AG04449 (cell line): Measurements from ENCODE around the gene SMYD3.
"Not testable (repeated sequence)": the region's sequence is repeated elsewhere in the genome, so short reads cannot be mapped to it uniquely, and the experiment has no call there.

ENCODE experiments used
- CTCF ChIA-PET: fragments of 350-600 bp; formaldehyde crosslinking; extraction: SDS; loops from one replicate; lab custom pipeline; 2021; ENCODE audit warnings: antibody characterized with exemption; lab: Yijun Ruan, JAX
- POLR2A ChIA-PET: fragments of 400-600, 350-600 bp; formaldehyde crosslinking; extraction: SDS; loops from one replicate; lab custom pipeline; 2020; ENCODE audit warnings: antibody characterized with exemption, inconsistent platforms; lab: Yijun Ruan, JAX
- DNase-seq: peaks from one replicate; pipeline ENCODE4 v3.0.0-alpha.2; 2010; ENCODE audit warnings: low read depth, low spot score
- H3K4me3 ChIP-seq: 2 replicates; pipeline ENCODE4 v1.5.1; 2011; ENCODE audit warnings: low read depth, mild to moderate bottlenecking, control low read depth, low read length
- TF ChIP-seq, protein P1 (sequence below): IDR thresholded peaks from one replicate; pipeline ENCODE4 v1.5.1; 2011; ENCODE audit warnings: mild to moderate bottlenecking, moderate library complexity, low read length, control low read depth, inconsistent platforms; ENCODE audit not compliant: insufficient read depth; ENCODE audit errors: missing control alignments

SMYD3 gene

DNA sequence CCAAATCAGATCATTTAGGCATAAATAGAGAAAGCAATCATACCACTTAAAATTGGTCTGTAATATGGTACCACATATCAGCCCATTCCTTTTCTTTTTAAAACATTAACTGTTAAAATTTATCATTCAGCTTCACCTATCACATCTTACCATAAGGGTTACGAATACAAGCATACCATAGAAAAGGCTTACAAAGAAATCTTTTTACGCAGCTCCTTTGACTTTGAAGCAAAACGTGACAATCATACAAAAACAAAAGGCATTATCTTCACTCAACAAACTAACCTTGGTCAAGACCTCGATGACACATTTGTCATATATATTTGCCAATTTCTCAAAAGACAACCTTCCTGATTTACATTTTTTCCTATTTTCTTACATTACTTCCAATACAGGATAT, 169.0 kb downstream of the SMYD3 start:
- DNase-seq, result no peak
- POLR2A ChIA-PET, result no interaction called here
- TF ChIP-seq, protein P1, sequence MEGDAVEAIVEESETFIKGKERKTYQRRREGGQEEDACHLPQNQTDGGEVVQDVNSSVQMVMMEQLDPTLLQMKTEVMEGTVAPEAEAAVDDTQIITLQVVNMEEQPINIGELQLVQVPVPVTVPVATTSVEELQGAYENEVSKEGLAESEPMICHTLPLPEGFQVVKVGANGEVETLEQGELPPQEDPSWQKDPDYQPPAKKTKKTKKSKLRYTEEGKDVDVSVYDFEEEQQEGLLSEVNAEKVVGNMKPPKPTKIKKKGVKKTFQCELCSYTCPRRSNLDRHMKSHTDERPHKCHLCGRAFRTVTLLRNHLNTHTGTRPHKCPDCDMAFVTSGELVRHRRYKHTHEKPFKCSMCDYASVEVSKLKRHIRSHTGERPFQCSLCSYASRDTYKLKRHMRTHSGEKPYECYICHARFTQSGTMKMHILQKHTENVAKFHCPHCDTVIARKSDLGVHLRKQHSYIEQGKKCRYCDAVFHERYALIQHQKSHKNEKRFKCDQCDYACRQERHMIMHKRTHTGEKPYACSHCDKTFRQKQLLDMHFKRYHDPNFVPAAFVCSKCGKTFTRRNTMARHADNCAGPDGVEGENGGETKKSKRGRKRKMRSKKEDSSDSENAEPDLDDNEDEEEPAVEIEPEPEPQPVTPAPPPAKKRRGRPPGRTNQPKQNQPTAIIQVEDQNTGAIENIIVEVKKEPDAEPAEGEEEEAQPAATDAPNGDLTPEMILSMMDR, result no peak
- H3K4me3 ChIP-seq, result no peak overlapping the region
- CTCF ChIA-PET, result no interaction called here

DNA sequence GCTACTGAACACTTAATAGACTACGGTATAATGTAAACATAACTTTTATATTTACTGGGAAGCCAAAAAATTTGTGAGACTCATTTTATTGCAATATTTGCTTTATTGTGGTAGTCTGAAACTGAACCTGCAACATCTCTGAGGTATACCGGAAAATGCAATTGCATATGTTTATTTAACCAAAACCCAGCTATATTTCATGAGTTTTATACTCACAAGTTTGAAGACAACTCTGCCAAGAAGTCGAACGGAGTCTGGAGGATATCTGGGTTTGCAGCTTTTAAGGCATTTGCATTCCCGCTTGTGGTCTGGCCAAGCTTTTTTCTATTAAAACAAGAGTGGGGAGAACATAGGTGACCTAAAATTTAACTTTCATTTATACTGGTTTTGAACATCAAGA, 171.9 kb downstream of the SMYD3 start:
- ChIA-PET CTCF (interaction anchor here (1.0 kb wide), 1 partner anchor 17 kb away, joined by 3 read pairs; no protein-coding TSS in a partner anchor), POLR2A (no interaction called here)
- TF ChIP-seq, protein P1, result no peak
- no peak for DNase-seq
- H3K4me3 ChIP-seq, result no peak overlapping the region

DNA sequence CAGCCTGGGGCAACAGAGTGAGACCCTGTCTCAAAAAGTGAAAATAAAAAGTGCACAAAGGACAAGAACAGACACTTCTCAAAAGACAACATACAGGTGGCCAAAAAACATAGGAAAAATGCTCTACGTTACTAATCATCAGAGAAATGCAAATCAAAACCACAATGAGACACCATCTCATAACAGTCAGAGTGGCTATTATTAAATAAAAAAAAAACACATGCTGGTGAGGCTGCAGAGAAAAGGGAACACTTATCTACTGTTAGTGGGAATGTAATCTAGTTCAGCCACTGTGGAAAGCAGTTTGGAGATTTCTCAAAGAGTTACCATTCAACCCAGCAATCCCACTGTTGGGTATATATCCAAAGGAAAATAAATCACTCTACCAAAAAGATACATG, 173.2 kb downstream of the SMYD3 start:
- no peak for DNase-seq
- no peak overlapping the region for H3K4me3 ChIP-seq
- CTCF ChIA-PET, result no interaction called here
- POLR2A ChIA-PET, result no interaction called here
- TF ChIP-seq, protein P1, result no peak

DNA sequence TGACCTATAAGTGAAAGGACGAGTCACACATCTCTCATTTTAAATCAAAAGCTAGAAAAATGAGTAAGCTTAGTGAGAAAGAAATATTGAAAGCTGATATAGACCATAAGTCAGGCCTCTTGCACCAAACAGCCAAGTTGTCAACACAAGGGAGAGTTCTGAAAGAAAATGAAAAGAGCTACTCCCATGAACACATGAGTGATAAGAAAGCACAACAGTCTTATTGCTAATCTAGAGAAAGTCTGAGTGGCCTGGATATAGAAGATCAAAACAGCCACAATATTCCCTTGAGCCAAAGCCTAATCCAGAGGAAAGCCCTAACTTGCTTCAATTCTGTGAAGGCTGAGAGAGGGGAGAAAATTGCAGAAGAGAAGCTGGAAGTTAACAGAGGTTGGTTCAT, 175.0 kb downstream of the SMYD3 start:
- TF ChIP-seq, protein P1, result no peak
- ChIA-PET CTCF (interaction anchor here (1.0 kb wide), 1 partner anchor 11 kb away, joined by 3 read pairs; no protein-coding TSS in a partner anchor), POLR2A (no interaction called here)
- no peak for DNase-seq
- H3K4me3 ChIP-seq, result no peak overlapping the region

DNA sequence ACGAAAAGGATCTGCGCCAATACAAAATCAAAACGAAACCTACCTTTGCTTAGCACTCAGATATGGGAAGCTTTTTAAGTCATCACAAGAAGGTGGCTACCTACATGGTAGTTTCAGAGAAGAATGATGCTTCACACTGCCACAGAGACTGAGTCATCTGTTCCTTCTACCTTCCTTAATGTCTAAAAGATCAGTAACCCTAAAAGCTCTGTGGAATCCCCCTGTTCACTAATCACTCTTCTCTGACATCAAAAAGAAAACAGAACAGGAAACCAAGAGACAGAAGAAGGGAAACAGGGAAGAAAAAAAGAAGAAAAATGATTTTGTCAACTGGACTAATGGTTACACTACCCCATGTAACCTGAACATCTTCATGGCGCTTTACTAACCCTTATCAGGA, 177.2 kb downstream of the SMYD3 start:
- H3K4me3 ChIP-seq, result no peak overlapping the region
- POLR2A ChIA-PET, result no interaction called here
- TF ChIP-seq, protein P1, result no peak
- CTCF ChIA-PET, result no interaction called here
- no peak for DNase-seq

DNA sequence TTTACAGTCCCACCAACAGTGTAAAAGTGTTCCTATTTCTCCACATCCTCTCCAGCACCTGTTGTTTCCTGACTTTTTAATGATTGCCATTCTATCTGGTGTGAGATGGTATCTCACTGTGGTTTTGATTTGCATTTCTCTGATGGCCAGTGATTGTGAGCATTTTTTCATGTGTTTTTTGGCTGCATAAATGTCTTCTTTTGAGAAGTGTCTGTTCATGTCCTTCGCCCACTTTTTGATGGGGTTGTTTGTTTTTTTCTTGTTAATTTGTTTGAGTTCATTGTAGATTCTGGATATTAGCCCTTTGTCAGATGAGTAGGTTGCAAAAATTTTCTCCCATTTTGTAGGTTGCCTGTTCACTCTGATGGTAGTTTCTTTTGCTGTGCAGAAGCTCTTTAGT, 177.8 kb downstream of the SMYD3 start:
- DNase-seq, CTCF ChIA-PET, POLR2A ChIA-PET, H3K4me3 ChIP-seq: not testable (repeated sequence)

DNA sequence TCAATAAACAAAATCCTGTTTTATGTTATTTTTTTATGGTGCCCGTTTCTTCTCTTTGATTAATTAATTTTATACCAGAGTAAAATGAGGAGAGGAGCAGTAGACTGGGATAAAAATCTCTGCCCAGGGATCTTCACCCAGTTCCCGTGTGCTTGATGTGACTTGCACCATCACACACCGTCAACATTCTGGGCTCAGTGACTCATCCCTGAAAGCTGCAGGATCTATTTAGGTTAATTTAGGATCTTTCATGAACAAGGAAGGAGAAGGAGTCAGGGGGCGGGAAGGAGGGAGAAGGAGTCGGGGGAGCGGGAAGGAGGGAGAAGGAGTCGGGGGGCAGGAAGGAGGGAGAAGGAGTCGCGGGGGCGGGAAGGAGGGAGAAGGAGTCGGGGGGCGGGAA, 182.4 kb downstream of the SMYD3 start:
- no peak for DNase-seq
- POLR2A ChIA-PET, result no interaction called here
- CTCF ChIA-PET, result no interaction called here

DNA sequence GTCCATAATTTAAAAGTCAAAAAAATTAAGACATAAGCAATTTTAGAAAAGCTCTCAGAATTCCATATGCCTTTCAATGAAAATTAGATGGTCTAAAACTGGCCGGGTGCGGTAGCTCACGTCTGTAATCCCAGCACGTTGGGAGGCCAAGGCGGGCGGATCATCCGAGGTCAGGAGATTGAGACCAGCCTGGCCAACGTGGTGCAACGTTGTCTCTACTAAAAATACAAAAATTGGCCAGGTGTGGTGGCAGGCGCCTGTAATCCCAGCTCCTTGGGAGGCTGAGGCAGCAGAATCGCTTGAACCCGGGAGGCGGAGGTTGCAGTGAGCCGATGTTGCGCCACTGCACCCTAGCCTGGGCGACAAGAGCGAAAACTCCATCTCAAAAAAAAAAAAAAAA, 183.0 kb downstream of the SMYD3 start:
- DNase-seq, H3K4me3 ChIP-seq, CTCF ChIA-PET: not testable (repeated sequence)
- POLR2A ChIA-PET, result interaction anchor here (0.7 kb wide), 1 partner anchor 15 kb away, joined by 3 read pairs; no protein-coding TSS in a partner anchor

More for the DNA sequence above, 182.4 kb downstream of the SMYD3 start:
- TF ChIP-seq, protein P1, result no peak
- no peak overlapping the region for H3K4me3 ChIP-seq
